Endodermal cell (in vitro differentiated cells): ENCODE results near the gene ALDH7A1. TPM values are rescaled to one million over a fixed set of nuclear protein-coding genes. Genes with fewer than 3 reads are reported as not detected.

Experiments used
- DNase-seq: peaks from one replicate; pipeline ENCODE4 v3.0.0-alpha.2; 2017
- H3K27ac ChIP-seq: 2 replicates; pipeline ENCODE4 v1.5.1; 2013; ENCODE audit warnings: mild to moderate bottlenecking, low read depth, low read length, moderate library complexity
- H3K27me3 ChIP-seq: 2 replicates; pipeline ENCODE4 v1.6.1; 2013; ENCODE audit warnings: mild to moderate bottlenecking, low read length, moderate library complexity; ENCODE audit not compliant: insufficient read depth, control insufficient read depth, poor library complexity, severe bottlenecking
- H3K36me3 ChIP-seq: 2 replicates; pipeline ENCODE4 v1.7.0; 2013; ENCODE audit warnings: mild to moderate bottlenecking, low read length, moderate library complexity; ENCODE audit not compliant: control insufficient read depth, insufficient read depth
- H3K4me1 ChIP-seq: one replicate; pipeline ENCODE4 v1.7.0; 2013; ENCODE audit warnings: low read length; ENCODE audit not compliant: control insufficient read depth, insufficient read depth
- H3K4me3 ChIP-seq: 2 replicates; pipeline ENCODE4 v1.5.1; 2013; ENCODE audit warnings: mild to moderate bottlenecking, low read length, moderate library complexity
- H3K9ac ChIP-seq: 2 replicates; pipeline ENCODE4 v1.6.1; 2013; ENCODE audit warnings: mild to moderate bottlenecking, low read length, moderate library complexity; ENCODE audit not compliant: poor library complexity, severe bottlenecking; ENCODE audit errors: extremely low read depth
- H3K9me3 ChIP-seq: 2 replicates; pipeline ENCODE4 v1.6.1; 2013; ENCODE audit warnings: mild to moderate bottlenecking, low read length, moderate library complexity; ENCODE audit not compliant: control insufficient read depth
- H3K27ac Mint-ChIP-seq: 2 replicates; pipeline ENCODE4 v1.8.0; 2020; ENCODE audit warnings: mixed read lengths
- H3K27me3 Mint-ChIP-seq: 2 replicates; pipeline ENCODE4 v1.8.0; 2021; ENCODE audit warnings: mild to moderate bottlenecking, mixed read lengths; ENCODE audit not compliant: insufficient read depth
- H3K36me3 Mint-ChIP-seq: 2 replicates; pipeline ENCODE4 v1.8.0; 2020; ENCODE audit warnings: low read depth, mixed read lengths
- H3K4me1 Mint-ChIP-seq: 2 replicates; pipeline ENCODE4 v1.8.0; 2020; ENCODE audit warnings: mixed read lengths
- H3K4me3 Mint-ChIP-seq: 2 replicates; pipeline ENCODE4 v1.8.0; 2020; ENCODE audit warnings: mild to moderate bottlenecking, moderate library complexity, mixed read lengths
- H3K9me3 Mint-ChIP-seq: 2 replicates; pipeline ENCODE4 v1.8.0; 2020; ENCODE audit warnings: mild to moderate bottlenecking, mixed read lengths
- WGBS, 2 experiments: methylation state at CpG; one replicate each; pipeline versions ENCODE4 v1.1.5 to v1.1.7; 2013; ENCODE audit warnings: missing lambda C conversion rate in 2 of 2, mixed read lengths in 1 of 2; ENCODE audit not compliant: insufficient coverage in 1 of 2, insufficient read length in 1 of 2; 5-methylcytosine and 5-hydroxymethylcytosine counted together
- total RNA-seq, 2 donors: library from RNA; stranded (reverse); fragmentation: NEBNext Ultra II Directional in 1 of 2; extraction: Animal tissue kit (Norgen Biotek cat#: 25700) in 1 of 2; gene quantifications; 2 replicates in 1 of 2; 3 replicates in 1 of 2; pipeline ENCODE4 v1.2.1, GENCODE V29; 2021
- TF ChIP-seq, protein P1 (sequence below): fragments of 200-600 bp; sonication (generic); conservative IDR thresholded peaks from 2 replicates; pipeline ENCODE4 v1.5.0; 2021; ENCODE audit warnings: antibody characterized with exemption, mild to moderate bottlenecking

Gene ALDH7A1
- total RNA-seq, 2 donors from 2014 or later = 133 to 192 TPM

DNA sequence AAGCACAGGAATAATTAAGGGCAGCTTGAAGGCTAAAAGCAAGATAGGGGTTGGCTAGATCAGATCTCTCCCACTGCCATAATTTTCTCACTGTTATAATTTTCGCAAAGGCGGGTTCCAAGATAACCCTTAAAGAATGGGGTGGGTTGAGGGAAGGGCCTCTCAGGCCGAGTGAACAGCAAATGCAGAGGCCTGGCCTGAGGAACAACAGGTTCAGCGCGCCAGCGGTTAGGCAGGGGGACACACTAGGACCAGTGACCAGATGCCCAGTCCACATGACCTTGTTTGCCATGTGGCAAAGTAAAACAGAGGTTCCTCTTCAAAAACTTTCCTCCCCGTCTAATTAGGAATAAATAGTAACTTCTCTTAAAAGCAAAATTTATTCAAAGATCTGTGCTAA is 4.5 kb upstream of the ALDH7A1 start:
- Mint-ChIP-seq H3K4me3 (no peak overlapping the region), H3K36me3 (peaks cover 15% of the 10 kb centered on the region), H3K27ac (peak overlapping the region; percentile 85), H3K27me3 (no peaks in the 10 kb centered on the region), H3K4me1 (peaks cover 15% of the 10 kb centered on the region), H3K9me3 (peaks cover 1% of the 10 kb centered on the region)
- DNase-seq = no peak
- 94% methylated on average over 7 of the region's 7 CpGs; no CpG with 5 or more reads in 1 of the 2 experiments for WGBS, 2 experiments
- Histone ChIP-seq H3K9ac (no peak overlapping the region), H3K9me3 (peaks cover 4% of the 10 kb centered on the region), H3K4me3 (no peak overlapping the region), H3K27me3 (no peaks in the 10 kb centered on the region), H3K36me3 (peaks cover 21% of the 10 kb centered on the region), H3K4me1 (no peaks in the 10 kb centered on the region), H3K27ac (no peak overlapping the region)
- TF ChIP-seq, protein P1, sequence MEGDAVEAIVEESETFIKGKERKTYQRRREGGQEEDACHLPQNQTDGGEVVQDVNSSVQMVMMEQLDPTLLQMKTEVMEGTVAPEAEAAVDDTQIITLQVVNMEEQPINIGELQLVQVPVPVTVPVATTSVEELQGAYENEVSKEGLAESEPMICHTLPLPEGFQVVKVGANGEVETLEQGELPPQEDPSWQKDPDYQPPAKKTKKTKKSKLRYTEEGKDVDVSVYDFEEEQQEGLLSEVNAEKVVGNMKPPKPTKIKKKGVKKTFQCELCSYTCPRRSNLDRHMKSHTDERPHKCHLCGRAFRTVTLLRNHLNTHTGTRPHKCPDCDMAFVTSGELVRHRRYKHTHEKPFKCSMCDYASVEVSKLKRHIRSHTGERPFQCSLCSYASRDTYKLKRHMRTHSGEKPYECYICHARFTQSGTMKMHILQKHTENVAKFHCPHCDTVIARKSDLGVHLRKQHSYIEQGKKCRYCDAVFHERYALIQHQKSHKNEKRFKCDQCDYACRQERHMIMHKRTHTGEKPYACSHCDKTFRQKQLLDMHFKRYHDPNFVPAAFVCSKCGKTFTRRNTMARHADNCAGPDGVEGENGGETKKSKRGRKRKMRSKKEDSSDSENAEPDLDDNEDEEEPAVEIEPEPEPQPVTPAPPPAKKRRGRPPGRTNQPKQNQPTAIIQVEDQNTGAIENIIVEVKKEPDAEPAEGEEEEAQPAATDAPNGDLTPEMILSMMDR = no peak

DNA sequence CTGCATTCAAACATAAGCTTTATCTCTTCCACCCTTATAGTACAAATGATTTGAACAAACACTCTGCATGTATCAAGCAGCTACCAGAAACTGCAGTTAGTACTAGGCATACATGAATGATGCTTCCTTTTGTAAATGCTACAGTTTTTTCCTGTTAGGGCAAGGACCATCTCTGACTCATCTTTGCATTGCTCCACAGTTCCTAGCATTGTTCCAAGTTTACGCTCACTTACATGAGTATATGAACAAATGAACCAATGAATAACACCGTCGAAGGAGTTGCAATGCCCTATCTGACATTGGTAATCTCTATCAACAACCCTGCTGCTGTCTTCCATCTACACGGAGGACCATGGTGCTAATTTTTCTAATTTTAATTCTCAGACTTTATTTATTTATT is 2.1 kb upstream of the ALDH7A1 start:
- H3K4me1 Mint-ChIP-seq = peaks cover 25% of the 10 kb centered on the region
- peaks cover 11% of the 10 kb centered on the region for H3K36me3 Mint-ChIP-seq
- H3K4me3 Mint-ChIP-seq = no peak overlapping the region
- Histone ChIP-seq H3K27me3 (no peaks in the 10 kb centered on the region), H3K4me1 (no peaks in the 10 kb centered on the region), H3K4me3 (no peak overlapping the region), H3K27ac (no peak overlapping the region), H3K9me3 (peaks cover 4% of the 10 kb centered on the region), H3K36me3 (peaks cover 7% of the 10 kb centered on the region), H3K9ac (no peak overlapping the region)
- H3K9me3 Mint-ChIP-seq = peaks cover 1% of the 10 kb centered on the region
- DNase-seq = no peak
- H3K27ac Mint-ChIP-seq = no peak overlapping the region
- H3K27me3 Mint-ChIP-seq = no peaks in the 10 kb centered on the region
- TF ChIP-seq, protein P1 = no peak
- WGBS, 2 experiments = 94 to 100% methylated on average over 1 to 4 of the region's 4 CpGs

DNA sequence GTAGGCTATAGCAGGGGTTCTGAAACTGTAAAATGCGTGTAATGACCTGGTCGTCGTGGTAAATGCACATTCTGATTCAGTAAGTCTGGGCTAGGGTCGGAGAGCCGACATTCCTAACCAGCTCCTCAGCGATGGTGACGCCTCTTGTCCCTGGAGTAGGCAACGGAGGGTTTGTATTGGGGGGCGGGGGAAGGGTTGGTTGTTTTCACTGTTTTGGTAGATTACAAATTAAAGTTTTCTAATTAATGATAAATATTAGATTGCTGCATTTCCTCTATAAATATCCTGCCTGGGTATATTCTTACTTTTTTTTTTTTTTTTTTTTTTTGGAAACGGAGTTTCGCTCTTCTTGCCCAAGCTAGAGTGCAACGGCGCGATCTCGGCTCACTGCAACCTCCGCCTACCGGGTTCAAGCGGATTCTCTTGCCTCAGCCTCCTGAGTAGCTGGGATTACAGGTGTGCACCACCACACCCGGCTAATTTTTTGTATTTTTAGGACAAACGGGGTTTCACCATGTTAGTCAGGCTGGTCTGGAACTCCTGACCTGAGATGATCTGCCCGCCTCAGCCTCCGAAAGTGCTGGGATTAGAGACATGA is 566 bp upstream of the ALDH7A1 start:
- peak overlapping the region; percentile 93 for H3K4me3 ChIP-seq
- H3K36me3 ChIP-seq = peaks cover 21% of the 10 kb centered on the region
- Mint-ChIP-seq H3K4me1 (peaks cover 23% of the 10 kb centered on the region), H3K27me3 (no peaks in the 10 kb centered on the region), H3K36me3 (peaks cover 25% of the 10 kb centered on the region), H3K9me3 (peaks cover 10% of the 10 kb centered on the region), H3K27ac (peak overlapping the region; percentile 99), H3K4me3 (peak overlapping the region; percentile 89)
- DNase-seq = no peak
- H3K9ac ChIP-seq = peak overlapping the region; percentile 78
- peaks cover 19% of the 10 kb centered on the region for H3K9me3 ChIP-seq
- 61 to 71% methylated on average over 14 to 20 of the region's 22 CpGs for WGBS, 2 experiments
- TF ChIP-seq, protein P1 = no peak
- no peaks in the 10 kb centered on the region for H3K27me3 ChIP-seq
- peak overlapping the region; percentile 97 for H3K27ac ChIP-seq
- no peaks in the 10 kb centered on the region for H3K4me1 ChIP-seq
